ENCODE data around the gene CDAN1.

DNA sequence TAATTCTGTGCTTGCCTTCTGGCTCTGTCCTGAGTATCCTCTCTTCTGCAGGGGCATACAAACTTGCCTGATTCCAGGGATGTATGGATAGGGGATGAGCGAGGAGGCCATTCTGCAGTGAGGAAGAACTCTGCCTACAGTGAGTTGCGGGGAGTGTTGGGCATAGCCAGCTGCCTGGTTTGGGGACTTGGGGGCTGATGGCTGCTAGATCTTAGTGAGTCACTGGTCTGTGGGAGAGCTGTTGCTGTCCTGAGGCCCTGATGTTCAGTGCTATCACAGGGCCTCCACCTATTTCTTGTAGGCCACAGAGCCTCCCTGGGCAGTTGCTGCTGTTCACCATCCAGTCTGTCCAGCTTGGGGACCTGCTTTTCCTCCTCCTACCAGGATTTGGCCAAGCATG lies 20.3 kb downstream of the CDAN1 start:
- TF ChIP-seq, protein P1, sequence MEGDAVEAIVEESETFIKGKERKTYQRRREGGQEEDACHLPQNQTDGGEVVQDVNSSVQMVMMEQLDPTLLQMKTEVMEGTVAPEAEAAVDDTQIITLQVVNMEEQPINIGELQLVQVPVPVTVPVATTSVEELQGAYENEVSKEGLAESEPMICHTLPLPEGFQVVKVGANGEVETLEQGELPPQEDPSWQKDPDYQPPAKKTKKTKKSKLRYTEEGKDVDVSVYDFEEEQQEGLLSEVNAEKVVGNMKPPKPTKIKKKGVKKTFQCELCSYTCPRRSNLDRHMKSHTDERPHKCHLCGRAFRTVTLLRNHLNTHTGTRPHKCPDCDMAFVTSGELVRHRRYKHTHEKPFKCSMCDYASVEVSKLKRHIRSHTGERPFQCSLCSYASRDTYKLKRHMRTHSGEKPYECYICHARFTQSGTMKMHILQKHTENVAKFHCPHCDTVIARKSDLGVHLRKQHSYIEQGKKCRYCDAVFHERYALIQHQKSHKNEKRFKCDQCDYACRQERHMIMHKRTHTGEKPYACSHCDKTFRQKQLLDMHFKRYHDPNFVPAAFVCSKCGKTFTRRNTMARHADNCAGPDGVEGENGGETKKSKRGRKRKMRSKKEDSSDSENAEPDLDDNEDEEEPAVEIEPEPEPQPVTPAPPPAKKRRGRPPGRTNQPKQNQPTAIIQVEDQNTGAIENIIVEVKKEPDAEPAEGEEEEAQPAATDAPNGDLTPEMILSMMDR (conservative IDR thresholded peaks at IDR 0.05; ENCODE audit: low read length): no peak
- TF ChIP-seq EZH2phosphoT487 (IDR thresholded peaks at IDR 0.05; ENCODE audit: borderline replicate concordance): no peak
